Neural progenitor cell (in vitro differentiated cells): Measurements from ENCODE around the gene RINT1.

Experiments
- EZH2phosphoT487 ChIP-seq: fragments of 200-600 bp; sonication (generic); IDR thresholded peaks from 2 replicates; pipeline ENCODE4 v1.6.1; 2017; ENCODE audit warnings: antibody characterized with exemption
- TF ChIP-seq, protein P1 (sequence below): fragments of 200-600 bp; sonication (generic); IDR thresholded peaks from 2 replicates; pipeline ENCODE4 v1.5.1; 2017; ENCODE audit warnings: antibody characterized with exemption, mild to moderate bottlenecking

DNA sequence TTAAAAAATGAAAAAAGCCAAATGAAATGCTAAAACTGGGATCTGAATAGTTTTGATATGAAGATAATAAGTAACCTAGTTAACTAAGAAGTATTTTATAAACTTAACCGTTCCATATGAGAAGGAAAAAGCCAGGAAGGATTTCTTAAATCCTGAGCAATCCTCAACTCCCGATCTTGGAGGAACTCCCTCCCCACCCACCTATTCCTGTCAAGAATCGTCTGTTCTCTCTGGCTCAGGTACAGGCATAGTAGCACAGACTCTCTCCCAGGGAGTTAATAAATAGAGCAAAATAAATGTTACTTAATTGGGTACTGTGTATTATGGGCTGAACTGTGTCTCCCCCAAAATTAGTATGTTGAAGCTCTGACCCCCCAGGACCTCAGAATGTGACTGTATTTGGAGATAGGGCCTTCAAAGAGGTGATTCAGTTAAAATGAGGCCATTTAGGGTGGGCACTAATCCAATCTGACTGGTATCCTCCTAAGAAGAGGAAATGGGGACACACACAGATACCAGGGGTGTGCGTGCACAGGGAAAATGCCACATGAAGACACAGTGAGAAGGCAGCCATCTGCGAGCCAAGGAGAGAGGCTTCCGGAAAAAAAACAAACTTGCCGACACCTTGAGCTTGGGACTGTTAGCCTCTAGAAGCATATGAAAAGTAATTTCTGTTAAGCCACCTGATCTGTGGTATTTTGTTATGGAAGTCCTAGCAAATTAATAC is 38.6 kb upstream of the RINT1 start:
- TF ChIP-seq, protein P1, sequence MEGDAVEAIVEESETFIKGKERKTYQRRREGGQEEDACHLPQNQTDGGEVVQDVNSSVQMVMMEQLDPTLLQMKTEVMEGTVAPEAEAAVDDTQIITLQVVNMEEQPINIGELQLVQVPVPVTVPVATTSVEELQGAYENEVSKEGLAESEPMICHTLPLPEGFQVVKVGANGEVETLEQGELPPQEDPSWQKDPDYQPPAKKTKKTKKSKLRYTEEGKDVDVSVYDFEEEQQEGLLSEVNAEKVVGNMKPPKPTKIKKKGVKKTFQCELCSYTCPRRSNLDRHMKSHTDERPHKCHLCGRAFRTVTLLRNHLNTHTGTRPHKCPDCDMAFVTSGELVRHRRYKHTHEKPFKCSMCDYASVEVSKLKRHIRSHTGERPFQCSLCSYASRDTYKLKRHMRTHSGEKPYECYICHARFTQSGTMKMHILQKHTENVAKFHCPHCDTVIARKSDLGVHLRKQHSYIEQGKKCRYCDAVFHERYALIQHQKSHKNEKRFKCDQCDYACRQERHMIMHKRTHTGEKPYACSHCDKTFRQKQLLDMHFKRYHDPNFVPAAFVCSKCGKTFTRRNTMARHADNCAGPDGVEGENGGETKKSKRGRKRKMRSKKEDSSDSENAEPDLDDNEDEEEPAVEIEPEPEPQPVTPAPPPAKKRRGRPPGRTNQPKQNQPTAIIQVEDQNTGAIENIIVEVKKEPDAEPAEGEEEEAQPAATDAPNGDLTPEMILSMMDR: no peak
- TF ChIP-seq EZH2phosphoT487: no peak
